Caco-2 (cell line): ENCODE data around the gene ZNF780A. TPM values are rescaled to one million over a fixed set of nuclear protein-coding genes. Genes with fewer than 3 reads are reported as not detected.

Experiments
- BruUV-seq: library from RNA; stranded (reverse); fragments of 400-500 nt; replicated peaks from 2 replicates; lab custom pipeline; 2021; lab: Mats Ljungman, UMichigan
- CTCF ChIA-PET: fragments of 300-600 bp; sonication (Branson Sonifier 250); formaldehyde crosslinking; loops from one replicate; lab custom pipeline; 2022; ENCODE audit warnings: antibody characterized with exemption; lab: Charles Lee
- POLR2A ChIA-PET: fragments of 300-600 bp; sonication (Branson Sonifier 250); formaldehyde crosslinking; loops from one replicate; lab custom pipeline; 2022; ENCODE audit warnings: antibody characterized with exemption; lab: Charles Lee
- DNase-seq, 2 experiments: peaks; one replicate each; pipeline versions ENCODE4 v3.0.0 to v3.0.0-alpha.2; 2020 to 2022
- H3K27me3 ChIP-seq: replicated peaks from 2 replicates; pipeline ENCODE4 v1.6.0; 2011; ENCODE audit warnings: low read length; ENCODE audit not compliant: control insufficient read depth, insufficient read depth
- H3K36me3 ChIP-seq: 2 replicates; pipeline ENCODE4 v1.5.1; 2011; ENCODE audit warnings: low read length; ENCODE audit not compliant: control insufficient read depth, insufficient read depth
- H3K4me1 ChIP-seq: fragments of 250-450 bp; sonication (Bioruptor Pico); 2 replicates; pipeline ENCODE4 v1.5.1; 2020; ENCODE audit warnings: mild to moderate bottlenecking
- H3K4me3 ChIP-seq: 2 replicates; pipeline ENCODE4 v1.5.1; 2011; ENCODE audit warnings: low read depth, mild to moderate bottlenecking, control low read depth, low read length
- H3K9me3 ChIP-seq: fragments of 250-450 bp; sonication (Bioruptor Pico); 2 replicates; pipeline ENCODE4 v1.5.1; 2020; ENCODE audit warnings: mild to moderate bottlenecking, moderate library complexity
- H3K27ac Mint-ChIP-seq: one replicate; pipeline ENCODE4 v1.8.0; 2022; ENCODE audit warnings: mixed read lengths; ENCODE audit not compliant: unreplicated experiment
- H3K27me3 Mint-ChIP-seq: one replicate; pipeline ENCODE4 v1.8.0; 2022; ENCODE audit warnings: mixed read lengths; ENCODE audit not compliant: insufficient read depth, unreplicated experiment
- H3K36me3 Mint-ChIP-seq: one replicate; pipeline ENCODE4 v1.8.0; 2022; ENCODE audit warnings: mild to moderate bottlenecking, mixed read lengths; ENCODE audit not compliant: insufficient read depth, unreplicated experiment
- H3K4me1 Mint-ChIP-seq: one replicate; pipeline ENCODE4 v1.8.0; 2022; ENCODE audit warnings: low read depth, mixed read lengths; ENCODE audit not compliant: unreplicated experiment
- H3K4me3 Mint-ChIP-seq: one replicate; pipeline ENCODE4 v1.8.0; 2022; ENCODE audit warnings: mild to moderate bottlenecking, moderate library complexity, mixed read lengths; ENCODE audit not compliant: unreplicated experiment
- H3K9me3 Mint-ChIP-seq: one replicate; pipeline ENCODE4 v1.8.0; 2022; ENCODE audit warnings: mixed read lengths; ENCODE audit not compliant: unreplicated experiment
- CTCF ChIP-seq, 2 experiments: fragments of 200-600 bp in 1 of 2; IDR thresholded peaks; 1 replicate in 1 of 2; 2 replicates in 1 of 2; pipeline versions ENCODE4 v1.5.1 to v1.8.0; 2011 to 2022; ENCODE audit warnings: antibody characterized with exemption in 1 of 2, control low read depth in 1 of 2, inconsistent platforms in 1 of 2, low read depth in 1 of 2, low read length in 1 of 2, mild to moderate bottlenecking in 1 of 2, moderate library complexity in 1 of 2; ENCODE audit not compliant: insufficient read depth in 1 of 2, severe bottlenecking in 1 of 2, unreplicated experiment in 1 of 2
- intact Hi-C: fragments of 100-400 bp; cut with micrococcal nuclease; formaldehyde crosslinking; loops from one replicate; pipeline ENCODE4 v1.10.0; 2022; ENCODE audit not compliant: unreplicated experiment
- total RNA-seq: library from RNA; stranded (reverse); gene quantifications from 2 replicates; pipeline ENCODE4 v1.2.3, GENCODE V29; 2022

Gene ZNF780A
- total RNA-seq, 1 experiment from 2014 or later, result 22.9 TPM

- Mint-ChIP-seq H3K9me3 (peaks cover 42% of the 10 kb centered on the region), H3K4me1 (peaks cover 16% of the 10 kb centered on the region), H3K27ac (peak overlapping the region; percentile 97), H3K4me3 (peak overlapping the region; percentile 100), H3K27me3 (no peaks in the 10 kb centered on the region), H3K36me3 (peaks cover 14% of the 10 kb centered on the region)
- Histone ChIP-seq H3K27me3 (no peaks in the 10 kb centered on the region), H3K36me3 (no peaks in the 10 kb centered on the region), H3K9me3 (peaks cover 21% of the 10 kb centered on the region), H3K4me3 (peak overlapping the region; percentile 45), H3K4me1 (no peaks in the 10 kb centered on the region)
- POLR2A ChIA-PET, result interaction anchor here (1.4 kb wide), 1 partner anchor 86 kb away, joined by 4 read pairs; the partner anchor contains the start of gene PSMC4
- no peak for DNase-seq
- BruUV-seq, result no TSS peak
- no peak for TF ChIP-seq CTCF (IDR thresholded peaks at IDR 0.05; ENCODE audit: insufficient read depth in 1 of 2, low read depth in 1 of 2, low read length in 1 of 2, severe bottlenecking in 1 of 2, unreplicated experiment in 1 of 2)
- intact Hi-C loops, result no loop called here
- CTCF ChIA-PET, result interaction anchor here (1.1 kb wide), 1 partner anchor 86 kb away, joined by 6 read pairs; the partner anchor contains the start of gene PSMC4
These were observed 34.2 kb downstream of the ZNF780A start for GRCh38 chr19:40056505-40056904.

GRCh38 chr19:40055832-40056504 lies 34.8 kb downstream of the ZNF780A start, which contains the start of gene ZNF780B:
TSS of gene ZNF780B (minus strand) at chr19:40056231. CDS start at chr19:40050332, 5,899 bp downstream.
- H3K9me3 ChIP-seq, result peaks cover 20% of the 10 kb centered on the region
- no peak for TF ChIP-seq CTCF (IDR thresholded peaks at IDR 0.05; ENCODE audit: insufficient read depth in 1 of 2, low read depth in 1 of 2, low read length in 1 of 2, severe bottlenecking in 1 of 2, unreplicated experiment in 1 of 2)
- H3K4me1 Mint-ChIP-seq, result peaks cover 16% of the 10 kb centered on the region
- peaks cover 14% of the 10 kb centered on the region for H3K36me3 Mint-ChIP-seq
- ChIA-PET CTCF (interaction anchor here (1.1 kb wide), 1 partner anchor 86 kb away, joined by 6 read pairs; the partner anchor contains the start of gene PSMC4), POLR2A (interaction anchor here (0.5 to 1.4 kb wide), 2 partner anchors 85 to 1125 kb away, joined by 3 to 4 read pairs; partner anchors contain the start of genes MRPS12 and PSMC4)
- no peaks in the 10 kb centered on the region for H3K27me3 ChIP-seq
- H3K36me3 ChIP-seq, result no peaks in the 10 kb centered on the region
- no peaks in the 10 kb centered on the region for H3K4me1 ChIP-seq
- peak within 1 kb of the TSS; percentile 97 for H3K27ac Mint-ChIP-seq
- peak within 1 kb of the TSS; percentile 100 for H3K4me3 Mint-ChIP-seq
- intact Hi-C loops, result no loop called here
- no TSS peak for BruUV-seq
- H3K27me3 Mint-ChIP-seq, result no peaks in the 10 kb centered on the region
- peaks cover 39% of the 10 kb centered on the region for H3K9me3 Mint-ChIP-seq
- DNase-seq, result peak; percentile 73 to 75
- H3K4me3 ChIP-seq, result peak within 1 kb of the TSS; percentile 45

- no peak for DNase-seq
- no peaks in the 10 kb centered on the region for H3K27me3 Mint-ChIP-seq
- intact Hi-C loops, result no loop called here
- no peaks in the 10 kb centered on the region for H3K36me3 ChIP-seq
- no peaks in the 10 kb centered on the region for H3K4me1 ChIP-seq
- H3K36me3 Mint-ChIP-seq, result peaks cover 22% of the 10 kb centered on the region
- TF ChIP-seq CTCF (IDR thresholded peaks at IDR 0.05; ENCODE audit: insufficient read depth in 1 of 2, low read depth in 1 of 2, low read length in 1 of 2, severe bottlenecking in 1 of 2, unreplicated experiment in 1 of 2), result no peak
- H3K9me3 ChIP-seq, result peaks cover 16% of the 10 kb centered on the region
- no TSS peak for BruUV-seq
- H3K27ac Mint-ChIP-seq, result no peak overlapping the region
- ChIA-PET POLR2A (interaction anchor here (1.4 kb wide), 1 partner anchor 84 kb away, joined by 4 read pairs; the partner anchor contains the start of gene PSMC4), CTCF (no interaction called here)
- no peaks in the 10 kb centered on the region for H3K27me3 ChIP-seq
- H3K4me1 Mint-ChIP-seq, result peaks cover 16% of the 10 kb centered on the region
- H3K9me3 Mint-ChIP-seq, result peaks cover 38% of the 10 kb centered on the region
- peak overlapping the region; percentile 100 for H3K4me3 Mint-ChIP-seq
- peak overlapping the region; percentile 45 for H3K4me3 ChIP-seq
These were observed 35.7 kb downstream of the ZNF780A start for GRCh38 chr19:40055049-40055448.
